B cell (primary cell): ENCODE measurements around the gene TYW1.
"Not testable (repeated sequence)": the region's sequence is repeated elsewhere in the genome, so short reads cannot be mapped to it uniquely, and the experiment has no call there.

Experiments used
- EZH2 ChIP-seq: IDR thresholded peaks from 2 replicates; pipeline ENCODE4 v1.6.1; 2012; ENCODE audit warnings: borderline replicate concordance, low read depth, mild to moderate bottlenecking, moderate library complexity, low read length; ENCODE audit not compliant: insufficient read depth, poor library complexity, severe bottlenecking
- TF ChIP-seq, protein P1 (sequence below): fragments of 200-600 bp; IDR thresholded peaks from one replicate; pipeline ENCODE4 v1.8.0; 2022; ENCODE audit warnings: antibody characterized with exemption, mild to moderate bottlenecking

DNA sequence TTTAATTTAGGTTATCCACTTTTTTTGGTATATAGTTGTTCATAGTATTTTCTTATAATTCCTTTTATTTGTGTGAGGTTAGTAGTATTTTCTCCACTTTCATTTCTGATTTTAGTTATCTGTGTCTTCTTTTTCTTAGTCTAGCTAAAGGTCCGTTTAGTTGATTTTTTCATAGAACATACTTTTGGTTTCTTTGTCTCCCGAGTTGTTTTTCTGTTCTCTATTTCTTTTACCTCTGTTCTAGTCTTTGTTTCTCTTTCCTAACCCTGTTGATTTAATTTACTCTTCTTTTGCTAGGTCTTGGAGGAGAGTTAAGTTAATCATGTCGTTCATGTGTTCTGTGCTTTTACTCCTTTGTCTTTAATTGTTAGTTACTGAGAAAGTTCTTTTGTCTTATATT, 174.5 kb downstream of the TYW1 start:
- TF ChIP-seq, protein P1, sequence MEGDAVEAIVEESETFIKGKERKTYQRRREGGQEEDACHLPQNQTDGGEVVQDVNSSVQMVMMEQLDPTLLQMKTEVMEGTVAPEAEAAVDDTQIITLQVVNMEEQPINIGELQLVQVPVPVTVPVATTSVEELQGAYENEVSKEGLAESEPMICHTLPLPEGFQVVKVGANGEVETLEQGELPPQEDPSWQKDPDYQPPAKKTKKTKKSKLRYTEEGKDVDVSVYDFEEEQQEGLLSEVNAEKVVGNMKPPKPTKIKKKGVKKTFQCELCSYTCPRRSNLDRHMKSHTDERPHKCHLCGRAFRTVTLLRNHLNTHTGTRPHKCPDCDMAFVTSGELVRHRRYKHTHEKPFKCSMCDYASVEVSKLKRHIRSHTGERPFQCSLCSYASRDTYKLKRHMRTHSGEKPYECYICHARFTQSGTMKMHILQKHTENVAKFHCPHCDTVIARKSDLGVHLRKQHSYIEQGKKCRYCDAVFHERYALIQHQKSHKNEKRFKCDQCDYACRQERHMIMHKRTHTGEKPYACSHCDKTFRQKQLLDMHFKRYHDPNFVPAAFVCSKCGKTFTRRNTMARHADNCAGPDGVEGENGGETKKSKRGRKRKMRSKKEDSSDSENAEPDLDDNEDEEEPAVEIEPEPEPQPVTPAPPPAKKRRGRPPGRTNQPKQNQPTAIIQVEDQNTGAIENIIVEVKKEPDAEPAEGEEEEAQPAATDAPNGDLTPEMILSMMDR: not testable (repeated sequence)
- not testable (repeated sequence) for TF ChIP-seq EZH2
